GM19043 (cell line): ENCODE results near the gene CYP4F22.
"Not testable (repeated sequence)": the region's sequence is repeated elsewhere in the genome, so short reads cannot be mapped to it uniquely, and the experiment has no call there.

ENCODE experiments used
- ATAC-seq: cut with Tn5 transposase; IDR thresholded peaks from one replicate; pipeline ENCODE4 v1.9.1; 2021; ENCODE audit warnings: low read depth; ENCODE audit not compliant: unreplicated experiment

CYP4F22 gene

GRCh38 chr19:15564534-15565168 lies 56.3 kb downstream of the CYP4F22 start:
- ATAC-seq: no peak

- ATAC-seq: no peak
Measured at GRCh38 chr19:15570420-15570819, 62.1 kb downstream of the CYP4F22 start.

- ATAC-seq: no peak
Measured at GRCh38 chr19:15575406-15575805, 67.1 kb downstream of the CYP4F22 start.

- no peak for ATAC-seq
Measured at GRCh38 chr19:15576526-15577156, 68.3 kb downstream of the CYP4F22 start.

DNA sequence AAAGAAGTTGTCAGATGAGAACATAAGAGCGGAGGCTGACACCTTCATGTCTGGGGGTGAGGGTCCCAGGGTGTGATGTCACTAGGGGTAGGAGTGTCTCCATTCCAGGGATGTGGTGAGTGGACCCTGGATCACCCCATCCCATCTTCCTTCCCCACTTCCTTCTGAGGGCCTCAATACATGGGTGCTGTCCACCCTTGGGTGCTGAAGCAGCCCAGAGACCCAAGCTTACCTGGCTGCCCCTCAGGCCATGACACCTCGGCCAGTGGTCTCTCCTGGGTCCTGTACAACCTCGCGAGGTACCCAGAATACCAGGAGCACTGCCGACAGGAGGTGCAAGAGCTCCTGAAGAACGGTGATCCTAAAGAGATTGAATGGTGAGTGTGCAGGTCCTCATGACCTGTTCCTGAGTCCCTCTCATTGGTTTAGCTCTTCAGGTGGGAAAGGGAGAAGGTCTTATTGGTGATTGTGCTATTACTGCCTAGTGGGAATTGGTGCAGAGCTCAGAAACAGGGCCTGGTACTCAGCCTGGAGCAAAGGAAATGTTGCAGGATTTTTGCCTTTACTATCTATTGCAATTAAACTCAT lies 69.0 kb downstream of the CYP4F22 start:
- no peak for ATAC-seq

DNA sequence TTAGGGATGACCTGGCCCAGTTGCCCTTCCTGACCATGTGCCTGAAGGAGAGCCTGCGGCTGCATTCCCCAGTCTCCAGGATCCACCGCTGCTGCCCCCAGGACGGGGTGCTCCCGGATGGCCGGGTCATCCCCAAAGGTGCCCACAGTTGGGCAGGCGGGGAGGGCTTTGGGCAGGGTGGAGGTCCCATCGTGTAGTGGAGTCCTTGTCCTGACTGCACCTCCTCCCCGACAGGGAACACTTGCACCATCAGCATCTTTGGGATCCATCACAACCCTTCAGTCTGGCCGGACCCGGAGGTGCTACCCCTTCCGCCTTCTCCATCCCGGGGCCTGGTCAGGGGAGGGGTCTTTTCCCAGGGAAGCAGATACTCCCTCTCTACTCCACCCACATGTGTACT lies 75.0 kb downstream of the CYP4F22 start:
- ATAC-seq: no peak

DNA sequence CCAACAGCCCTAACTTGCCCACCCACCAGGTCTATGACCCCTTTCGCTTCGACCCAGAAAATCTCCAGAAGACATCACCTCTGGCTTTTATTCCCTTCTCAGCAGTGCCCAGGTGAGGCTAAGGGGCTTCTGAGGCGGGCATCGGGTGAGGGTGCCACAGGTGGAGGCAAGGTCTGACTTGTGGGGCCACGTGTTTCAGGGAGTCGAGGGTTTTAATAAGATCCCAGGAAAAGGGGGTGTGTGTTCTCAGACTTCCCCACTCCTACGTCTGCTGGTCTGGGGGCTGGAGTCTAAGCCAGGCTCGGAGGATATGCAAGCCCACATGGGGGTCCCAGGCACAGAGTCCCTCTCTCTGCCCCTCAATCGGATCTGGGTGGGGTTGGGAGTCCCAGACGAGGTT lies 75.8 kb downstream of the CYP4F22 start:
- no peak for ATAC-seq

DNA sequence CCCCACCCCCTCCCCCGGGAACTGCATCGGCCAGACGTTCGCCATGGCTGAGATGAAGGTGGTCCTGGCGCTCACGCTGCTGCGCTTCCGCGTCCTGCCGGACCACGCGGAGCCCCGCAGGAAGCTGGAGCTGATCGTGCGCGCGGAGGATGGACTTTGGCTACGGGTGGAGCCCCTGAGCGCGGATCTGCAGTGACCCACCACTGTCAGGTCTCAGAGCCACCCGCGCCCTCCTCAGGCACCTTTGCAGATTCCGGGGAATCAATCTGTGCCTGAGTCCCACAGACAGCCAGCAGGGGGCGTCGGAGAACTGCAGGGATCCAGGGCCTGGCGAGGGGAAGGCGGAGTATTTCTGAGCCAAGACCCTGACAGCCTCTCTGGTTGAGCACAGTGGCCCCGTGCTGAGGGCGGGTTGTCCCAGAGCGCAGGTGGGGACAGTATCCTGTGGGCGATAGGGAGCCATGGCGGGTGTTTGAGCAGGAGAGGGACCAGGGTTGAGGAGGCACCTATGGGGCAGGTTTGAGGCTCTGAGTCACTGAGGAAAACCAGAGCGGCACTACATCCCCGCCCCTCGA lies 76.3 kb downstream of the CYP4F22 start:
- no peak for ATAC-seq

DNA sequence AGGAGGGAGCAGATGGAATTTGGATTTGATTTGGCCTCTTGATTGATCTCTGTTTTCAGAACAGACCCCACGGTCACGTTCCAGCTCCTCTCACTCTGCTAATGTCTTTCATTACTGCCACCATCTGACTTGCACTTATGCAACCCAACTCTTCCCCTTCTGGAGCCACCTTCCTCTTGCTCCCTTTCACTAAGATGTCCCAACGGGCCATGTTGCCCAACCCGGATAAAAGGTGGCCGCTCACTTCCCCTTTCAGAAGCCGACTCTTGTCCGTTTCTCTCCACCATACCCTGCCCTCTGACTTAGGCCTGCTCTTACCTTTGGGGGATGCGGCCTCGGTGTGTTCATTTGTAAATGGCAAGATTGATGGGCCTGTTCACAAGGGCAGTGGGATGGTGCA lies 79.3 kb downstream of the CYP4F22 start:
- ATAC-seq: no peak

GRCh38 chr19:15588265-15588664 lies 79.9 kb downstream of the CYP4F22 start:
- ATAC-seq: no peak

GRCh38 chr19:15589760-15590451 lies 81.6 kb downstream of the CYP4F22 start:
- no peak for ATAC-seq

DNA sequence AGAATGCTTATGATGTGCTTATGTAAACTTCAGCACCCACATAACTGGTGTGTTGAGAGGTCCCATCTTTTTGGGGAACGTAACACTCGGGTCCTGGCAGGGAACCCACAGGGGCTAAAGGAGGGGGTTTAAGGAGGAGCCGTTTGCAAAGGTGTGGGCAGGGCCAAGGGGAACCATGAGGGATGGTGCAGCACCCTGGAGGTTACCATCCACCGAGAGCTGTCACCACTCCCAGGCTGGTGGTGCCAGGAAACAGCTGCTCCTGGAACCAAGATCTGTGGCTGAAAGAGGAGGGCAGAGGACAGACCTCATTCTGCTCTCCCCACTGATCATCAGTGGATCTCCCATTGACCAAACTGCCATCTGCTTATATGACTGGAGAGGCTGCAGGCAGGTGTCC lies 83.5 kb downstream of the CYP4F22 start:
- no peak for ATAC-seq

- ATAC-seq: not testable (repeated sequence)
Measured at GRCh38 chr19:15592506-15592905, 84.2 kb downstream of the CYP4F22 start.

DNA sequence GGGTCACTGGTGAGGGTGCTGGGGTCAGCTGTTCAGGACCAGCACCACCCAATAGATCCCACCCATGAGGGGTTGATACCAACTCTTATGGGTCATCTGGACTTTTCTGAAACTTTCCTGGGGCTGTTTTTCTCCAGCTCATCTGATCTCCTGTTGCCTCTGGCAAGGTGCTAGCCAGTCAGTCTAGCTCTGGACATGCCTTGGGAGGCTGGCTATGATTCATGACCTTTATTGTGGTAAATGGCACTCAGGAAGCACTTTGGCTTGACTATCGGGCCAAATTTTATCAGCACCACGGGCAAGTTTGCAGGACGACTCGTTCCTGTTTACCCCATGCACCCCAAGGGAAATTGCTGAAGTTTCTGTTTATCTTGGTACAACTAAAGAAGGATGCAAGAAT lies 85.4 kb downstream of the CYP4F22 start:
- ATAC-seq: not testable (repeated sequence)

- ATAC-seq: no peak
Measured at GRCh38 chr19:15595069-15595468, 86.7 kb downstream of the CYP4F22 start.
